Uterus (tissue), 2 donors: ENCODE measurements around the gene CDYL2.

ENCODE experiments used
- CTCF ChIP-seq, 4 experiments: fragments of 200-600 bp in 2 of 4; fragments of 450-650 bp in 2 of 4; sonication (generic) in 2 of 4; IDR thresholded peaks; one replicate each; pipeline ENCODE4 v1.5.1; 2016 to 2019; ENCODE audit warnings: antibody characterized with exemption in 4 of 4, mild to moderate bottlenecking in 2 of 4, moderate library complexity in 1 of 4
- POLR2A ChIP-seq, 2 donors: fragments of 450-650 bp; IDR thresholded peaks; one replicate each; pipeline ENCODE4 v1.6.1; 2016; ENCODE audit warnings: antibody characterized with exemption in 2 of 2, mild to moderate bottlenecking in 1 of 2, moderate library complexity in 1 of 2

DNA sequence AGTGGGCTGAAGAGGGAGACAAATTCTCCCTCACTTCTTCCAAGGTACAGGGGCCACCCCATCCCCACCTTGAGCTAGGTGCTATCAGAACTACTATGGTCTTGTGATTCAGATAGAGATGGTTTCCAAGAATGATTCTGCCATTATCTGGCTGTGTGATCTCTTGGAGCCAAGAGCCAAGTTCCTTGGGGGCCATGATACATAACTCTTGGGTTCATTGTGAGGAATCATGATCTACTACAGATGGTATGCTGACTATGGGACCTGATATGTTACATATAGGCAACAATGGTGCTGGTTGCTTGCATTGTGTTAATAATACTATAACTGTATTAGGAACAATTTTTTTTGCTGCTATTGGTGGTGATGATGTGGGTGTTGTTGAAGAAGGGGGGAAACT, 217.9 kb downstream of the CDYL2 start:
- TF ChIP-seq CTCF (IDR thresholded peaks at IDR 0.05) (no peak), POLR2A (IDR thresholded peaks at IDR 0.05) (no peak)
